A549 (cell line): ENCODE data around the gene DBF4B.

ENCODE experiments used
- CEBPB ChIP-seq, 2 experiments: fragments of >200 bp in 1 of 2; sonication (Bioruptor Twin) in 1 of 2; formaldehyde crosslinking in 1 of 2; IDR thresholded peaks; 2 replicates each; pipeline ENCODE4 v1.6.1; 2012 to 2016
- HDAC2 ChIP-seq: fragments of 200-600 bp; sonication (generic); IDR thresholded peaks from 2 replicates; pipeline ENCODE4 v1.6.1; 2016
- POLR2A ChIP-seq: IDR thresholded peaks from 2 replicates; pipeline ENCODE4 v1.6.1; 2012; ENCODE audit warnings: mild to moderate bottlenecking, low read length
- RAD21 ChIP-seq, 2 experiments: fragments of >200 bp in 1 of 2; sonication (Bioruptor Twin) in 1 of 2; formaldehyde crosslinking in 1 of 2; IDR thresholded peaks in 1 of 2; conservative IDR thresholded peaks in 1 of 2; 2 replicates in 1 of 2; 3 replicates in 1 of 2; pipeline ENCODE4 v1.6.1; 2012 to 2018; ENCODE audit warnings: inconsistent platforms in 1 of 2
- ZSCAN20 ChIP-seq: fragments of 250-450 bp; sonication (Bioruptor Pico); IDR thresholded peaks from 2 replicates; pipeline ENCODE4 v1.8.0; 2022; ENCODE audit warnings: mild to moderate bottlenecking, moderate library complexity
- TF ChIP-seq, protein P1 (sequence below): fragments of >200 bp; sonication (Bioruptor Twin); formaldehyde crosslinking; IDR thresholded peaks from 3 replicates; pipeline ENCODE4 v1.5.1; 2016

DNA sequence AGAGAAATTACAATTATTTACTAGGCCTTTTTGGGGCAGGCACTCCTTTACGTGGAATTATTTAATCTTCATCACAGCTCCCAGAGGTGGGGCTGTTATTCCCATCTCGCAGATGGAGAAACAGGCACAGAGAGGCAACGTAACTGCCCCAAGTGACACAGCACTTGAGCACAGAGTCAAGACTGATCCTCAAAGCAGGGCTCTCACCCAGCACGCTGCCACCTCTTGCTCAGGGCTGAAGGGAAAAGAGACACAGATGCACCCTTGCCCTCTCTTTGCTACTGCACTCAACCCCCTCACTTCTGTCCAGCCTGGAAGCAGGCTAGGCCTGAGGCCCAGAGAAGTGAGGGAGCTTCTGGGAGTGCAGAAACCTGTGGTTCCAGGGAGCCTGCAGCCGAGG, 54.7 kb downstream of the DBF4B start:
- TF ChIP-seq, protein P1, sequence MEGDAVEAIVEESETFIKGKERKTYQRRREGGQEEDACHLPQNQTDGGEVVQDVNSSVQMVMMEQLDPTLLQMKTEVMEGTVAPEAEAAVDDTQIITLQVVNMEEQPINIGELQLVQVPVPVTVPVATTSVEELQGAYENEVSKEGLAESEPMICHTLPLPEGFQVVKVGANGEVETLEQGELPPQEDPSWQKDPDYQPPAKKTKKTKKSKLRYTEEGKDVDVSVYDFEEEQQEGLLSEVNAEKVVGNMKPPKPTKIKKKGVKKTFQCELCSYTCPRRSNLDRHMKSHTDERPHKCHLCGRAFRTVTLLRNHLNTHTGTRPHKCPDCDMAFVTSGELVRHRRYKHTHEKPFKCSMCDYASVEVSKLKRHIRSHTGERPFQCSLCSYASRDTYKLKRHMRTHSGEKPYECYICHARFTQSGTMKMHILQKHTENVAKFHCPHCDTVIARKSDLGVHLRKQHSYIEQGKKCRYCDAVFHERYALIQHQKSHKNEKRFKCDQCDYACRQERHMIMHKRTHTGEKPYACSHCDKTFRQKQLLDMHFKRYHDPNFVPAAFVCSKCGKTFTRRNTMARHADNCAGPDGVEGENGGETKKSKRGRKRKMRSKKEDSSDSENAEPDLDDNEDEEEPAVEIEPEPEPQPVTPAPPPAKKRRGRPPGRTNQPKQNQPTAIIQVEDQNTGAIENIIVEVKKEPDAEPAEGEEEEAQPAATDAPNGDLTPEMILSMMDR, result no peak
- TF ChIP-seq HDAC2, result no peak
- TF ChIP-seq POLR2A, result no peak
- TF ChIP-seq ZSCAN20 (CRISPR knock-in tag), result no peak
- TF ChIP-seq CEBPB (IDR thresholded peaks at IDR 0.05), result no peak
- TF ChIP-seq RAD21 (conservative IDR thresholded peaks at IDR 0.05 in 1 of 2, IDR thresholded peaks at IDR 0.05 in 1 of 2), result no peak
